Breast epithelium (tissue), 4 donors: ENCODE results near the gene CCDC134. TPM values are rescaled to one million over a fixed set of nuclear protein-coding genes. Genes with fewer than 3 reads are reported as not detected.

ENCODE experiments used
- DNase-seq, 2 donors: peaks; one replicate each; pipeline ENCODE4 v3.0.0-alpha.2; 2019; ENCODE audit warnings: low spot score in 2 of 2
- H3K27ac ChIP-seq, 2 donors: fragments of 200-600 bp; sonication (generic) in 1 of 2; one replicate each; pipeline ENCODE4 v1.5.1; 2016 to 2019; ENCODE audit warnings: mild to moderate bottlenecking in 1 of 2
- H3K27me3 ChIP-seq, 2 donors: fragments of 200-600 bp; sonication (generic) in 1 of 2; one replicate each; pipeline versions ENCODE4 v1.5.1 to v1.6.0; 2017 to 2019; ENCODE audit warnings: control low read depth in 1 of 2, mild to moderate bottlenecking in 1 of 2
- H3K36me3 ChIP-seq: fragments of 200-600 bp; one replicate; pipeline ENCODE4 v1.5.1; 2019
- H3K4me1 ChIP-seq, 2 donors: fragments of 200-600 bp; sonication (generic); one replicate each; pipeline ENCODE4 v1.5.1; 2016 to 2019; ENCODE audit warnings: control low read depth in 1 of 2
- H3K4me3 ChIP-seq, 3 donors: fragments of 200-600 bp; sonication (generic); 1 replicate in 2 of 3; 2 replicates in 1 of 3; pipeline ENCODE4 v1.5.1; 2016 to 2019; ENCODE audit warnings: mild to moderate bottlenecking in 3 of 3, moderate library complexity in 2 of 3
- H3K9me3 ChIP-seq, 2 donors: fragments of 200-600 bp; sonication (generic) in 1 of 2; one replicate each; pipeline ENCODE4 v1.5.1; 2016 to 2019; ENCODE audit warnings: control low read depth in 1 of 2
- POLR2A ChIP-seq: fragments of 450-650 bp; IDR thresholded peaks from one replicate; pipeline ENCODE4 v1.6.1; 2016; ENCODE audit warnings: antibody characterized with exemption, mild to moderate bottlenecking, moderate library complexity
- POLR2AphosphoS5 ChIP-seq, 3 donors: sonication (generic); formaldehyde crosslinking; IDR thresholded peaks; one replicate each; pipeline ENCODE4 v1.6.1; 2017; ENCODE audit warnings: antibody characterized with exemption in 3 of 3
- intact Hi-C: fragments of 100-400 bp; cut with DNase I; formaldehyde crosslinking; loops from one replicate; pipeline ENCODE4 v1.15.1; 2023; ENCODE audit warnings: low total_unique reads
- total RNA-seq, 3 donors: library from RNA; depleted of rRNA; stranded (reverse); fragments of >200 nt; gene quantifications; one replicate each; pipeline ENCODE4 v1.1.0, GENCODE V29; 2016
- TF ChIP-seq, protein P1 (sequence below), 3 donors: fragments of 450-650 bp; IDR thresholded peaks; one replicate each; pipeline ENCODE4 v1.5.1; 2016 to 2017; ENCODE audit warnings: antibody characterized with exemption in 3 of 3, mild to moderate bottlenecking in 3 of 3, moderate library complexity in 3 of 3

Gene CCDC134
- total RNA-seq, 3 donors from 2014 or later = 4.0 to 12.3 (median 10.8) TPM

DNA sequence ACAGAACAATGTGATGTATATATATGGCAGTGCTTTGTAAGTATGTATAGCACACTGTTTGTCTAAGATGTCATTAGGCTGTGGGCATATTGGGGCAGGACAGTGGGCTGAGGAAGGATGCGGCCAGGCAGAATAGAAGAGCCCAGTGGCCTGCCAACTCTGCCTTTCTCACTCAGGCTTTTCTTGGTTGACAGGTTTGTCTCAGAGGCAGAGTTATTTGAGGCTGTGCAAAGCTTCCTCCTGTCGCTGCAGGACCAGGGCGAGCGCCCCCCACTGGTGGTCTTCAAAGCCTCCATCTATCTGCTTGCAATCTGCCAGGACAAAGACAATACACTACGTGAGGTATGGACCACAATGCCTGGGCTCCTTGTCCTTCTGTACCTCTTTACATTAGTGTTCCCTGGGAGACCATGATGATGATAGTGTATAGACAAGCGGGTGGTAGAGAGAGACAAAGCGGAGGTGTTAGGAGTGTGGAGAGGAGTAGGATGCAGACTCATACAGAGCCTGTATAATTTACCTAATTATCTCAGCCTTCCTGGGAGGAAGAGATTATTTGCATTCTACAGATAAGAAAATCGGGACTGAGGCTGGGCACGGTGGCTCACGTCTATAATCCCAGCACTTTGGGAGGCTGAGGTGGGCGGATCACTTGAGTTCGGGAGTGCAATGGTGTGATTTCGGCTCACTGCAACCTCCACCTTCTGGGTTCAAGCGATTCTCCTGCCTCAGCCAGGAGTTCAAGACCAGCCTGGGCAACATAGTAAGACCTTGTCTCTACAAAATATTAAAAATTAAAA is 37.3 kb upstream of the CCDC134 start:
- Histone ChIP-seq H3K4me1 (no peaks in the 10 kb centered on the region), H3K27me3 (no peaks in the 10 kb centered on the region), H3K27ac (no peak overlapping the region), H3K9me3 (no peaks in the 10 kb centered on the region), H3K4me3 (no peak overlapping the region), H3K36me3 (no peaks in the 10 kb centered on the region)
- intact Hi-C loops = no loop called here
- no peak for TF ChIP-seq POLR2AphosphoS5 (IDR thresholded peaks at IDR 0.05)
- TF ChIP-seq POLR2A = no peak
- TF ChIP-seq, protein P1, sequence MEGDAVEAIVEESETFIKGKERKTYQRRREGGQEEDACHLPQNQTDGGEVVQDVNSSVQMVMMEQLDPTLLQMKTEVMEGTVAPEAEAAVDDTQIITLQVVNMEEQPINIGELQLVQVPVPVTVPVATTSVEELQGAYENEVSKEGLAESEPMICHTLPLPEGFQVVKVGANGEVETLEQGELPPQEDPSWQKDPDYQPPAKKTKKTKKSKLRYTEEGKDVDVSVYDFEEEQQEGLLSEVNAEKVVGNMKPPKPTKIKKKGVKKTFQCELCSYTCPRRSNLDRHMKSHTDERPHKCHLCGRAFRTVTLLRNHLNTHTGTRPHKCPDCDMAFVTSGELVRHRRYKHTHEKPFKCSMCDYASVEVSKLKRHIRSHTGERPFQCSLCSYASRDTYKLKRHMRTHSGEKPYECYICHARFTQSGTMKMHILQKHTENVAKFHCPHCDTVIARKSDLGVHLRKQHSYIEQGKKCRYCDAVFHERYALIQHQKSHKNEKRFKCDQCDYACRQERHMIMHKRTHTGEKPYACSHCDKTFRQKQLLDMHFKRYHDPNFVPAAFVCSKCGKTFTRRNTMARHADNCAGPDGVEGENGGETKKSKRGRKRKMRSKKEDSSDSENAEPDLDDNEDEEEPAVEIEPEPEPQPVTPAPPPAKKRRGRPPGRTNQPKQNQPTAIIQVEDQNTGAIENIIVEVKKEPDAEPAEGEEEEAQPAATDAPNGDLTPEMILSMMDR (IDR thresholded peaks at IDR 0.05) = no peak
- no peak for DNase-seq

DNA sequence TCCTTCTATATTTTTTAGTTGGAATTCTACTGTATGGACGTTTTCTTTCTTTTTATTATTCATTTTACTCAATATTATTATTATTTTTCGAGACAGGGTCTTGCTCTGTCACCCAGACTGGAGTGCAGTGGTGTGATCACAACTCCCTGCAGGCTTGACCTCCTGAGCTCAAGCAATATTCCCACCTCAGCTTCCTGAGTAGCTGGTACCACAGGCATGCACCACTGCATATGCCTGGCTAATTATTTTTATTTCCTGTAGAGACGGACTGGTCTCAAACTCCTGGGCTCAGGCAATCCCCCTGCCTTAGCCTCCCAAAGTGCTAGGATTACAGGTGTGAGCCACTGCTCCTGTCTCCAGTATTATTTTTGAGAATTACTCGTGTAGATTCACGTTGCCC is 34.0 kb upstream of the CCDC134 start:
- DNase-seq = no peak
- intact Hi-C loops = no loop called here
- no peaks in the 10 kb centered on the region for H3K4me1 ChIP-seq
- no peaks in the 10 kb centered on the region for H3K9me3 ChIP-seq
- no peak overlapping the region for H3K27ac ChIP-seq
- H3K4me3 ChIP-seq = no peak overlapping the region
- no peaks in the 10 kb centered on the region for H3K36me3 ChIP-seq
- TF ChIP-seq, protein P1 (IDR thresholded peaks at IDR 0.05) = no peak
- TF ChIP-seq POLR2AphosphoS5 (IDR thresholded peaks at IDR 0.05) = no peak
- TF ChIP-seq POLR2A = no peak
- H3K27me3 ChIP-seq = no peaks in the 10 kb centered on the region

DNA sequence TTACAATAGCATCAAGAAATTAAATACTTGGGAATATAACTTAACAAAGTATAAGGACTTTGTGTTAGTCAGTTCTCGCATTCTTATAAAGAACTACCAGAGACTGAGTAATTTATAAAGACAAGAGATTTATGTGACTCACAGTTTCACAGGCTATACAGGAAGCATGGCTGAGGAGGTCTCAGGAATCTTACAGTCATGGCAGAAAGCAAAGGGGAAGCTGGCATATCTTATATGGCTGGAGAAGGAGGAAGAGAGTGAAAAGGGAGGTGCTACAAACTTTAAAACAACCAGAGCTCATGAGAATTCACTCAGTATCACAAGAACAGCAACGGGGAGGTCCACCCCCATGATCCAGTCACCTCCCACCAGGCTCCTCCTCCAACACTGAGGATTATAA is 32.0 kb upstream of the CCDC134 start:
- Histone ChIP-seq H3K4me1 (no peaks in the 10 kb centered on the region), H3K36me3 (no peaks in the 10 kb centered on the region), H3K4me3 (no peak overlapping the region), H3K27me3 (no peaks in the 10 kb centered on the region), H3K27ac (no peak overlapping the region), H3K9me3 (no peaks in the 10 kb centered on the region)
- DNase-seq = no peak
- intact Hi-C loops = no loop called here
- TF ChIP-seq POLR2A (no peak), POLR2AphosphoS5 (IDR thresholded peaks at IDR 0.05) (no peak)
- TF ChIP-seq, protein P1 (IDR thresholded peaks at IDR 0.05) = no peak

DNA sequence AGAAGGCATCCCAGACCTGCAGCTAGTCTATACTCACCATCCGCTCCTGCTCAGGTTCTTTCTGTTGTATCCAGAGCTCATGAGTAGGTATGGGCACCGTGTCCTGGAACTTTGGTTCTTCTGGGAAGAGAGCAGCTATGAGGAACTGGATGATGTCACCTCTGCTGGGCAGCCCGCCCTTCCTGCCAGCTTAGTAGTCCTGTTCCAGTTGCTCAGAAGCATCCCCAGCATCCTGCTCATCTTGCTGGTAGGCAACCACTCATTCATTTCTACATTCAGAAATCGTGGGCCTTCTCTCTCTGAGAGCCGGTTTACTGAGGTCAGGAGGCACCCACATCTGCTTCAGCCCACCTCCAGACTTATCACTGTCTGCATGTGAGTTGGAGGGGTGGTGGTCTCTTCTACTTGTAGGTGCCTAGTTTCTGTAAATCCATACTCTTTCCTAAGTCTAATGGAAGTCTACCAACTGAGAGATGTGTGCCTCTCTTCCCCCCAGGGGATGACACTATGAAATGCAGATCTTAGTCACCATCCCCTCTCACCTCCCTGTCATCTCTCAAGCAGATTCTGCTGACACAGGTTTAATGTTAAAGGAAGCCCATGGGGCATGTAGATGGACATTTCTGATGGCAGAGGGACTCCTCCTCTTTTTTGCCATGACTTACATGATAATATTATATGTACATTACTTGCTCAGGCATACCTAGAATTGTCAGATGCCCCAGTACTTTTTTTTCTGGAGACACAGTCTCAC is 29.6 kb upstream of the CCDC134 start:
- H3K9me3 ChIP-seq = no peaks in the 10 kb centered on the region
- H3K36me3 ChIP-seq = no peaks in the 10 kb centered on the region
- no peaks in the 10 kb centered on the region for H3K4me1 ChIP-seq
- intact Hi-C loops = no loop called here
- no peak overlapping the region for H3K27ac ChIP-seq
- TF ChIP-seq, protein P1 (IDR thresholded peaks at IDR 0.05) = no peak
- TF ChIP-seq POLR2A = no peak
- no peak for TF ChIP-seq POLR2AphosphoS5 (IDR thresholded peaks at IDR 0.05)
- no peak overlapping the region for H3K4me3 ChIP-seq
- no peak for DNase-seq
- H3K27me3 ChIP-seq = no peaks in the 10 kb centered on the region

DNA sequence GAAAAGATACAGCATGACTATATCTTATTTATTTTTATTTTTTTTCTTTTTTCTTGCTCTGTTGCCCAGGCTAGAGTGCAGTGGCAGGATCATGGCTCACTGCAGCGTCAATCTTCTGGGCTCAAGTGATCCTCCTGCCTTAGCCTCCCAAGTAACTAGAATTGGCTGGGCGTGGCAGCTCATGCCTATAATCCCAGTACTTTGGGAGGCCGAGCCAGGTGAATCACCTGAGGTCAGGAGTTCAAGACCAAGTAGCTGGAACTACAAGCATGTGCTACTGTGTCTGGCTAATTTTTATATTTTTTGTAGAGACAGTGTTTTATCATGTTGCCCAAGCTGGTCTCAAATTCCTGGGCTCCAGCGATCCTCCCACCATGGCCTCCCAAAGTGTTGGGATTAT is 28.3 kb upstream of the CCDC134 start:
- Histone ChIP-seq H3K4me1 (no peaks in the 10 kb centered on the region), H3K36me3 (no peaks in the 10 kb centered on the region), H3K27ac (no peak overlapping the region), H3K27me3 (no peaks in the 10 kb centered on the region), H3K9me3 (no peaks in the 10 kb centered on the region), H3K4me3 (no peak overlapping the region)
- TF ChIP-seq, protein P1 (IDR thresholded peaks at IDR 0.05) = no peak
- TF ChIP-seq POLR2A (no peak), POLR2AphosphoS5 (IDR thresholded peaks at IDR 0.05) (no peak)
- DNase-seq = no peak
- intact Hi-C loops = no loop called here
